Neural crest cell (in vitro differentiated cells): ENCODE data around the gene PURA. TPM values are rescaled to one million over a fixed set of nuclear protein-coding genes. Genes with fewer than 3 reads are reported as not detected.

Source experiments
- DNase-seq: peaks from one replicate; pipeline ENCODE4 v3.0.0; 2021; ENCODE audit warnings: low read depth, mixed read lengths, low spot score
- H3K27ac Mint-ChIP-seq: one replicate; pipeline ENCODE4 v1.8.0; 2021; ENCODE audit warnings: mild to moderate bottlenecking, mixed read lengths; ENCODE audit not compliant: unreplicated experiment
- H3K27me3 Mint-ChIP-seq: 2 replicates; pipeline ENCODE4 v1.8.0; 2021; ENCODE audit warnings: low read depth, mild to moderate bottlenecking, mixed read lengths
- H3K36me3 Mint-ChIP-seq: 2 replicates; pipeline ENCODE4 v1.8.0; 2021; ENCODE audit warnings: low read depth, mild to moderate bottlenecking, mixed read lengths
- H3K4me1 Mint-ChIP-seq: 2 replicates; pipeline ENCODE4 v1.8.0; 2021; ENCODE audit warnings: mixed read lengths
- H3K4me3 Mint-ChIP-seq: one replicate; pipeline ENCODE4 v1.8.0; 2021; ENCODE audit warnings: mild to moderate bottlenecking, mixed read lengths
- H3K9me3 Mint-ChIP-seq: 2 replicates; pipeline ENCODE4 v1.8.0; 2021; ENCODE audit warnings: mixed read lengths
- CTCF ChIP-seq: fragments of 200-600 bp; sonication (generic); conservative IDR thresholded peaks from 2 replicates; pipeline ENCODE4 v1.5.0; 2021; ENCODE audit warnings: antibody characterized with exemption, mild to moderate bottlenecking
- total RNA-seq: library from RNA; stranded (reverse); gene quantifications from 2 replicates; pipeline ENCODE4 v1.2.1, GENCODE V29; 2021

The PURA gene
- total RNA-seq, 1 donor from 2014 or later, result 5.5 TPM

- Mint-ChIP-seq H3K4me1 (peaks cover 10% of the 10 kb centered on the region), H3K4me3 (no peak overlapping the region), H3K27me3 (peaks cover 32% of the 10 kb centered on the region), H3K9me3 (no peaks in the 10 kb centered on the region), H3K27ac (no peak overlapping the region), H3K36me3 (no peaks in the 10 kb centered on the region)
- no peak for DNase-seq
- no peak for TF ChIP-seq CTCF
Measured at GRCh38 chr5:140140435-140140834, 26.5 kb downstream of the PURA start.

- no peak for TF ChIP-seq CTCF
- peaks cover 12% of the 10 kb centered on the region for H3K4me1 Mint-ChIP-seq
- H3K4me3 Mint-ChIP-seq, result no peak overlapping the region
- H3K36me3 Mint-ChIP-seq, result no peaks in the 10 kb centered on the region
- H3K27me3 Mint-ChIP-seq, result peaks cover 40% of the 10 kb centered on the region
- H3K9me3 Mint-ChIP-seq, result no peaks in the 10 kb centered on the region
- no peak for DNase-seq
- no peak overlapping the region for H3K27ac Mint-ChIP-seq
Measured at GRCh38 chr5:140141241-140141640, 27.3 kb downstream of the PURA start.

- no peak for DNase-seq
- Mint-ChIP-seq H3K4me1 (peaks cover 12% of the 10 kb centered on the region), H3K27ac (no peak overlapping the region), H3K36me3 (no peaks in the 10 kb centered on the region), H3K27me3 (peaks cover 50% of the 10 kb centered on the region), H3K9me3 (no peaks in the 10 kb centered on the region), H3K4me3 (no peak overlapping the region)
- no peak for TF ChIP-seq CTCF
Measured at GRCh38 chr5:140142246-140142645, 28.3 kb downstream of the PURA start.

GRCh38 chr5:140142856-140143255 lies 28.9 kb downstream of the PURA start:
- Mint-ChIP-seq H3K27ac (no peak overlapping the region), H3K27me3 (peaks cover 56% of the 10 kb centered on the region), H3K4me3 (no peak overlapping the region), H3K9me3 (no peaks in the 10 kb centered on the region), H3K4me1 (peaks cover 12% of the 10 kb centered on the region), H3K36me3 (no peaks in the 10 kb centered on the region)
- TF ChIP-seq CTCF, result no peak
- DNase-seq, result no peak

- Mint-ChIP-seq H3K27ac (no peak overlapping the region), H3K36me3 (no peaks in the 10 kb centered on the region), H3K9me3 (no peaks in the 10 kb centered on the region), H3K4me3 (peak overlapping the region; percentile 79), H3K4me1 (peaks cover 12% of the 10 kb centered on the region), H3K27me3 (peaks cover 64% of the 10 kb centered on the region)
- TF ChIP-seq CTCF, result no peak
- no peak for DNase-seq
Measured at GRCh38 chr5:140143521-140144258, 29.8 kb downstream of the PURA start.
